Lower leg skin (tissue), 3 donors: ENCODE data around the gene ARHGAP24.

Experiments
- POLR2A ChIP-seq, 2 donors: fragments of 450-650 bp; IDR thresholded peaks; one replicate each; pipeline ENCODE4 v1.6.1; 2016 to 2017; ENCODE audit warnings: antibody characterized with exemption in 2 of 2, mild to moderate bottlenecking in 1 of 2, moderate library complexity in 1 of 2
- TF ChIP-seq, protein P1 (sequence below), 3 donors: fragments of 450-650 bp; IDR thresholded peaks; one replicate each; pipeline ENCODE4 v1.5.1; 2016; ENCODE audit warnings: antibody characterized with exemption in 3 of 3, mild to moderate bottlenecking in 3 of 3, moderate library complexity in 2 of 3

DNA sequence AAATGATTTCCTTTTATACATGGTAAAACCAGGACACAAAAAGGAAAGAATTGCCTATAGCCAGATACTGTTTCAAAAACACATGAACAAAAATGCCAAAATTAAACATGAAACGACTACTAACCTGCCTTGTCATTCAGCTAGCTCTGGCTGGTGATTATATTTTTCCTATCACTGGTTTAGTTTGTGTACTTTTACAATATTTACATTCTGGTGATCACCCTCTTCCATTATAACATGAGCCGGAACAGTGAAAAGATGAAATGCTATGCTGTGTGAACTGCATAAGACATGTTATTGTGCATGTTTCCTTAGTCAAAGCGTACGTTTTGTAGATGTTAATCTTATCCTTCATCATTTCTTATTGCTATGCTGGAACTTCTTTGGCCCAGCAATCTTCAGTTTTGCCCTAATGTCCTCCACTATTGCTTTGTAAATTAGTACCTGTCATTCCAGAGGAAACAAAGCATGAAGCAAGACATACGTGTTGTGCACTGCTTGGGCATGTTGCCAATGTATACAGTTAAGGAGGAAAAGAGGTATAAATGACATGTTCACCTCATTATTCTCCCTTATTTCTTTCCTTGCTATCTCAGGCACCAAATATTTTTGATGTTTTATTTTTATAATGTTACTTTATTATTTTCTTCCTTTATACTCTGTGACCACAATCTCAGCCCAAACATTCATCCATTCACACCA lies 386.3 kb downstream of the ARHGAP24 start:
- TF ChIP-seq, protein P1, sequence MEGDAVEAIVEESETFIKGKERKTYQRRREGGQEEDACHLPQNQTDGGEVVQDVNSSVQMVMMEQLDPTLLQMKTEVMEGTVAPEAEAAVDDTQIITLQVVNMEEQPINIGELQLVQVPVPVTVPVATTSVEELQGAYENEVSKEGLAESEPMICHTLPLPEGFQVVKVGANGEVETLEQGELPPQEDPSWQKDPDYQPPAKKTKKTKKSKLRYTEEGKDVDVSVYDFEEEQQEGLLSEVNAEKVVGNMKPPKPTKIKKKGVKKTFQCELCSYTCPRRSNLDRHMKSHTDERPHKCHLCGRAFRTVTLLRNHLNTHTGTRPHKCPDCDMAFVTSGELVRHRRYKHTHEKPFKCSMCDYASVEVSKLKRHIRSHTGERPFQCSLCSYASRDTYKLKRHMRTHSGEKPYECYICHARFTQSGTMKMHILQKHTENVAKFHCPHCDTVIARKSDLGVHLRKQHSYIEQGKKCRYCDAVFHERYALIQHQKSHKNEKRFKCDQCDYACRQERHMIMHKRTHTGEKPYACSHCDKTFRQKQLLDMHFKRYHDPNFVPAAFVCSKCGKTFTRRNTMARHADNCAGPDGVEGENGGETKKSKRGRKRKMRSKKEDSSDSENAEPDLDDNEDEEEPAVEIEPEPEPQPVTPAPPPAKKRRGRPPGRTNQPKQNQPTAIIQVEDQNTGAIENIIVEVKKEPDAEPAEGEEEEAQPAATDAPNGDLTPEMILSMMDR (IDR thresholded peaks at IDR 0.05), result no peak
- no peak for TF ChIP-seq POLR2A (IDR thresholded peaks at IDR 0.05)
